IMR-90 (cell line): Measurements from ENCODE around the gene GRIA4.

ENCODE experiments used
- CEBPB ChIP-seq: IDR thresholded peaks from 2 replicates; pipeline ENCODE4 v1.6.1; 2012; ENCODE audit warnings: low read depth, low read length, improper control_type of control experiment
- CTCF ChIP-seq: conservative IDR thresholded peaks from 2 replicates; pipeline ENCODE4 v1.5.1; 2012; ENCODE audit warnings: mild to moderate bottlenecking, low read depth, low read length, improper control_type of control experiment
- MAZ ChIP-seq: IDR thresholded peaks from 2 replicates; pipeline ENCODE4 v1.6.1; 2012; ENCODE audit warnings: low read depth, mild to moderate bottlenecking, low read length, improper control_type of control experiment, moderate library complexity, borderline replicate concordance
- NFE2L2 ChIP-seq: fragments of 150-350 bp; IDR thresholded peaks from 2 replicates; pipeline ENCODE4 v1.6.1; 2016; ENCODE audit warnings: low read depth, mild to moderate bottlenecking, low read length
- POLR2A ChIP-seq: IDR thresholded peaks from 2 replicates; pipeline ENCODE4 v1.6.1; 2012; ENCODE audit warnings: mild to moderate bottlenecking, low read depth, low read length
- RAD21 ChIP-seq: IDR thresholded peaks from 2 replicates; pipeline ENCODE4 v1.6.1; 2012; ENCODE audit warnings: low read length, improper control_type of control experiment
- RFX5 ChIP-seq: IDR thresholded peaks from 2 replicates; pipeline ENCODE4 v1.8.0; 2012; ENCODE audit warnings: low read depth, mild to moderate bottlenecking, low read length, moderate library complexity
- USF2 ChIP-seq: fragments of 150-350 bp; IDR thresholded peaks from 2 replicates; pipeline ENCODE4 v1.6.1; 2017; ENCODE audit warnings: mild to moderate bottlenecking, antibody characterized with exemption, low read length, low read depth

DNA sequence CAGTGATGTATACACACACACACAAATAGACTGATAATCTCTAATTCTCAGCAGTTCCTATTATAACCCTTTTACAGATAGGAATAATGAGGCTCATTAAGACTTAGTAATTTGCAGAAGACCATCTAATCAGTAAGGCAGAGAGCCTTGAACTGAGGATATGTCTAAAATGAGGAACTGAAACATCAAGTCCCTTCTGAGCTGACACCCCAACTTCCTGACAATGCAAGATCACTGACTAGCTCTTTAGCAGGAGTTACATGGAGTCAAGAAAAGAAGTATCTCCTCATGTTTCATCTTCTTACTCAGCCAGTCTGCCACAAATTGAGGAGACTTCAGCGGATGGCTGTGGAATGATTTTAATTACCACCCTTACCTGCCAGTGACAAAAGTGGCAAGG is 219.2 kb downstream of the GRIA4 start:
- TF ChIP-seq RFX5, result no peak
- TF ChIP-seq POLR2A, result no peak
- TF ChIP-seq USF2, result no peak
- no peak for TF ChIP-seq CEBPB
- TF ChIP-seq CTCF, result no peak
- no peak for TF ChIP-seq MAZ
- no peak for TF ChIP-seq NFE2L2
- no peak for TF ChIP-seq RAD21
